ENCODE results near the gene UNC93B1.

The UNC93B1 gene

DNA sequence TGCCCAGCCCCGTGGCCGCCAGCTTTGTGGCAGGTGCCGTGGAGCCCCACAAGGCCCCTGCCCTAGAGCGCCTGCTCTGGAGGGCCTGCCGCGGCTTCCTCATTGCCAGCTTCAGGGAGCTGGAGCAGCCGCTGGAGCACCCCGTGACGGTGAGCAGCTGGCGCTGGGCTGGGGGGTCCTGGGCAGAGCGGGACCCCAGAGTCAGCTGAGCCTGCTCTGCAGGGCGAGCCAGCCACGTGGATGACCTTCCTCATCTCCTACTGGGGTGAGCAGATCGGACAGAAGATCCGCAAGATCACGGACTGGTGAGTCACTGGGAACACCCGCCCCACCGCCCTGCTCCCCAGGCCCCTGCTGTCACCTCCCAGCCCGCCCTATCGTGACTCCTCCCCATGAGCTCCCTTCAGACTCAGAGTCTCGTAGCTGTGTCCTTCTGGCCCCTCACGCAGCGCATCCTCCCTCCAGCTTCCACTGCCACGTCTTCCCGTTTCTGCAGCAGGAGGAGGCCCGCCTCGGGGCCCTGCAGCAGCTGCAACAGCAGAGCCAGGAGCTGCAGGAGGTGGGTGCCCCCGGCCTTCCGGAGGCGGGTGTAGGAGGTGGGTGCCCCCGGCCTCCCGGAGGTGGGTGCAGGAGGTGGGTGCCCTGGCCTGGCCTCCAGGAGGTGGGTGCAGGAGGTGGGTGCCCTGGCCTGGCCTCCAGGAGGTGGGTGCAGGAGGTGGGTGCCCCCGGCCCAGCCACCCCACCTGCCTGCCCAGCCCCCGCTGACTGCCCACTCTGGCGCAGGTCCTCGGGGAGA, 39.6 kb upstream of the UNC93B1 start:
- Histone ChIP-seq H3K27me3 (ENCODE audit: insufficient read depth, low read length) (no peaks in the 10 kb centered on the region), H2AFZ (ENCODE audit: low read depth, low read length) (no peak overlapping the region), H3K36me3 (ENCODE audit: insufficient read depth, low read length) (no peaks in the 10 kb centered on the region), H3K9me3 (ENCODE audit: low read length) (no peaks in the 10 kb centered on the region), H3K4me3 (ENCODE audit: low read length) (no peak overlapping the region), H3K4me1 (ENCODE audit: insufficient read depth, low read length) (peaks cover 16% of the 10 kb centered on the region)

DNA sequence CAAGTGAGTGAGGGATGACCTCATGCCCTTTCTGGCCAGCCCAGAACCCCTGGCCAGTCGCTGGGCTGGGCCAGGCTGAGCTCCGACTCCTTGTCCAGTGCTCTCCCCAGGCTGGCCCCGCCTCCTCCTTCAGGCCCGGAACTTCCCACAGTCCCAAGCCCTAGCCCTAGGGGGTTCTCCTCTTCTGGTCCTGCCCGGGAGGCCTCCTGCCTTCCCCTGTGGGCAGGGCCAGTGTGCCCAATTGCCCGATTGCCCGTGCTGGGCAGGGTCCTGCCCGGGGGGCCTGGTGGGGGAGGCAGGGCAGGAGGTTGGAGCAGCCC, 39.1 kb upstream of the UNC93B1 start:
- H3K9me3 ChIP-seq (ENCODE audit: low read length), result no peaks in the 10 kb centered on the region
- H3K27me3 ChIP-seq (ENCODE audit: insufficient read depth, low read length), result no peaks in the 10 kb centered on the region
- no peaks in the 10 kb centered on the region for H3K36me3 ChIP-seq (ENCODE audit: insufficient read depth, low read length)
- H3K4me1 ChIP-seq (ENCODE audit: insufficient read depth, low read length), result peaks cover 16% of the 10 kb centered on the region
- no peak overlapping the region for H3K4me3 ChIP-seq (ENCODE audit: low read length)
- H2AFZ ChIP-seq (ENCODE audit: low read depth, low read length), result no peak overlapping the region

DNA sequence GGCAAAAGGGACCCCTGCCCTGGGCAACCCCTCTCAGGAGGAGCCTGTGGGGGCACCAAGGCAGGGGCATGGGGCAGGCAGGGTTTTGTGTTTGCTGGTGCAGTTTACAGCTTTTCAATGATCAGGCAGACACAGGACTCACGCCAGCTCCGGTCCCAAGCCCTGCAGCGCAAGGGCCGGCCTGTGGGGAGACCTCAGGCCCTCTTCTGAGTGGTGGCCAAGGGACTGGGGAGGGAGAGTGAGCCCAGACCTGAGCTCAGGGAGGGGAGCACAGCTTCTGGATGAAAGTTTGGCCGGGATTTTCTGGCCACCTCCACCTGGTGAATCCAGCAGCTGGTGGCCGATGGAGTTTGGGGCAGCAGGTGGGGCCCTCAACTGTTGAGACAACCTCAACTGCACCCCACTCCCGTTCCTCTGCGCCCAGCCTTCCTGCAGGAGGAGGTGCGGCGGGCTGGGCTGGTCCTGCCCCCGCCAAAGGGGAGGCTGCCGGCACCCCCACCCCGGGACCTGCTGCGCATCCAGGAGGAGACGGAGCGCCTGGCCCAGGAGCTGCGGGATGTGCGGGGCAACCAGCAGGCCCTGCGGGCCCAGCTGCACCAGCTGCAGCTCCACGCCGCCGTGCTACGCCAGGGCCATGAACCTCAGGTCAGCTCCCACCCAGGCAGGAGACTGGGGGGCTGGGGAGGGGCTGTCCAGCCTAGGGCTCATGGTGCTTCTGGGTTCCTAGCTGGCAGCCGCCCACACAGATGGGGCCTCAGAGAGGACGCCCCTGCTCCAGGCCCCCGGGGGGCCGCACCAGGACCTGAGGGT, 38.5 kb upstream of the UNC93B1 start:
- peaks cover 16% of the 10 kb centered on the region for H3K4me1 ChIP-seq (ENCODE audit: insufficient read depth, low read length)
- H3K36me3 ChIP-seq (ENCODE audit: insufficient read depth, low read length), result no peaks in the 10 kb centered on the region
- H2AFZ ChIP-seq (ENCODE audit: low read depth, low read length), result no peak overlapping the region
- no peak overlapping the region for H3K4me3 ChIP-seq (ENCODE audit: low read length)
- no peaks in the 10 kb centered on the region for H3K27me3 ChIP-seq (ENCODE audit: insufficient read depth, low read length)
- H3K9me3 ChIP-seq (ENCODE audit: low read length), result no peaks in the 10 kb centered on the region

DNA sequence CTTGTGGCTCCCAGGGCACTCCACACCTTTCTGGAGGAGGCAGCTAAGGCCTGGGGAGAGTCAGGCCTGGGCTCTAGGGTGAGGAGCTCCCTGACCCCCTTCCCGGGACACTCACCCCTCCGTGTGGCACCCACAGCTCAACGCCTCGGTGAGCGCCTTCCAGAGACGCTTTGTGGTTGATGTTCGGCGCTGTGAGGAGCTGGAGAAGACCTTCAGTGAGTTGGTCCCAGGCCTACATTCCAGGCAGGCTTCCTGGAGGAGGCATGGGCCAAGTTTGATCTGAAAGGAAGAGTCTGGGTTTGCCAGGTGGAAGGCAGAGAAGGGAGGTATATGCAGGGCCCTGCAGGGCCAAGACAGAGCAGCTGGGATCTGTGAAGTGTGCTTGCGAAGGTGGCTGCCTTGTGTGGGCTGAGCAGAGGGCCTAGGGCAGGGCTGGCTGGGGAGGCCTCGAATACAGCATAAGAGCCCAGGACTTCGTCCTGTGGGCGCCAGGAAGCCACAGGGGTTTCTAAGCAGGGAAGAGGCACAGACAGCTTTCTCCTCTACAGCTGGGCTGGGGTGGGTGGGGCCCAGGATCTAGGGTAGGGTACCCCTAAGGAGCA, 37.8 kb upstream of the UNC93B1 start:
- no peak overlapping the region for H2AFZ ChIP-seq (ENCODE audit: low read depth, low read length)
- no peaks in the 10 kb centered on the region for H3K36me3 ChIP-seq (ENCODE audit: insufficient read depth, low read length)
- no peaks in the 10 kb centered on the region for H3K27me3 ChIP-seq (ENCODE audit: insufficient read depth, low read length)
- H3K9me3 ChIP-seq (ENCODE audit: low read length), result no peaks in the 10 kb centered on the region
- H3K4me1 ChIP-seq (ENCODE audit: insufficient read depth, low read length), result peaks cover 16% of the 10 kb centered on the region
- H3K4me3 ChIP-seq (ENCODE audit: low read length), result no peak overlapping the region

DNA sequence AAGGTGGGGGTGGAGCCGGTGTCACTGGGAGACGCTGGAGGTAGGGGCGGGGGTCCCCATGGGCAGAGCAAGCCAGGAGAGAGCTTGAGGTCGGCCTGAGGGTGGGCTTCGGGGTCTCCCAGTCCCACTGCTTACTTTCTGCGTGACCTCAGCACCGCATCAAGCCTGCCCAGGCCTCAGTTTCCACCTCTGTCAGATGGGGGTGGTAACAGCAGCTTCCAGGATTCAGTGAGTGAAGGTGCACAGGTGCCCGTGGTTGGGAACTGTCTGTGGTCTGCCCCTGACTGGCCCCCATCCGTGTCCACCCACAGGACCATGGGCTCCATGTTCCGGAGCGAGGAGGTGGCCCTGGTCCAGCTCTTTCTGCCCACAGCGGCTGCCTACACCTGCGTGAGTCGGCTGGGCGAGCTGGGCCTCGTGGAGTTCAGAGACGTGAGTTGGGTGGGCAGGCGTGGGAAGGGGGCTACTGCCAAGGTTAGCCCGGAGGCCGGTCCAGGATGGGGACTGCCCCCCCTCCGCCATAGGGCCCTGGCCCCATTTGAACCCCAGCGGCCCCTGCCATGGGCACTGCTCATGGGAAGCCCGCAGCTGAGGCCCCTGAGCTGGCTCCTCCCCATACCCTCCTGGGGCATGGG, 37.2 kb upstream of the UNC93B1 start:
- Histone ChIP-seq H3K4me3 (ENCODE audit: low read length) (no peak overlapping the region), H3K27me3 (ENCODE audit: insufficient read depth, low read length) (no peaks in the 10 kb centered on the region), H3K36me3 (ENCODE audit: insufficient read depth, low read length) (no peaks in the 10 kb centered on the region), H3K9me3 (ENCODE audit: low read length) (no peaks in the 10 kb centered on the region), H2AFZ (ENCODE audit: low read depth, low read length) (no peak overlapping the region), H3K4me1 (ENCODE audit: insufficient read depth, low read length) (peaks cover 16% of the 10 kb centered on the region)

DNA sequence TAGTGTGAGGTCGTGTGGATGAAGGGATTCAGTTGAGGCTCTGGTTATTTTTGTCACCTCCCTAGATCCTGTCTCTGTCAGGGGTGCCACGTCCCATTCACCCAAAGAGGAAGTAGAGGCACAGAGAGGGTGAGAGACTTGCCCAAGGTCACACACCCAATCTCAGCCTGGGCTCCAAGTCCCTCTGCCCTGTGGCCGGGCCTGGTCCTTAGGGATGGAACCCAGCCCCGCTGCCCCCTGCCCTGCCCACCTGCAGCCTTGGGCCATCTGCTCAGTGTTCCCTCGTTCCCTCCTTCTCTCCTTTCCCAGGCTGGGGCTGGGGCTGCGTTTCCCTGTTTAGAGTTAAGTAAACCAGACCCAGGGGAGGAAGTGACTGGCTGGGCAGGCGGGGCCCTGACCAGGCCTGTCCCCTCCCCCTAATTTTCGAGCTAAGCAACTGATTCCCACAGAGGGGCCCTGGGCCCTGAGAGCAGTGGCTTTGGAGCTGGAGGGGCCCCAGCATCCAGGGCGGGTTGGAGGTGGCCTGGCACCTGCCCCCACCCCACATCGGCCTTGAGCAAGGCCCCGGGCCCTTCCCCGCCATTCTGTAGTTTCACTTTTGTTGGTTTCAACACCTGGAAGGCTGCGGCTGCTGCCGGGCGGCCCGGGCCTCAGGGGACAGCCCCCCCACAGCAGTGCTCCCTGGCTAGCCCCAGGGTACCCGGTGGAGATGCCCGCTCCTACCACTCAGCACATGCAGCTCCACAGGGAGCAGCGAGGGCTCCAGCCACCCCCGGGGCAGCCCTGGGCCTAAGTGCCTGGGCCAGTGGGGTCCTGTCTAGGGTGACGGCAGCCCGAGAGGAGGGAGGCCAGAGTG, 36.4 kb upstream of the UNC93B1 start:
- Histone ChIP-seq H3K27me3 (ENCODE audit: insufficient read depth, low read length) (no peaks in the 10 kb centered on the region), H3K36me3 (ENCODE audit: insufficient read depth, low read length) (peaks cover 3% of the 10 kb centered on the region), H3K4me3 (ENCODE audit: low read length) (no peak overlapping the region), H3K4me1 (ENCODE audit: insufficient read depth, low read length) (peaks cover 16% of the 10 kb centered on the region), H2AFZ (ENCODE audit: low read depth, low read length) (no peak overlapping the region), H3K9me3 (ENCODE audit: low read length) (no peaks in the 10 kb centered on the region)

DNA sequence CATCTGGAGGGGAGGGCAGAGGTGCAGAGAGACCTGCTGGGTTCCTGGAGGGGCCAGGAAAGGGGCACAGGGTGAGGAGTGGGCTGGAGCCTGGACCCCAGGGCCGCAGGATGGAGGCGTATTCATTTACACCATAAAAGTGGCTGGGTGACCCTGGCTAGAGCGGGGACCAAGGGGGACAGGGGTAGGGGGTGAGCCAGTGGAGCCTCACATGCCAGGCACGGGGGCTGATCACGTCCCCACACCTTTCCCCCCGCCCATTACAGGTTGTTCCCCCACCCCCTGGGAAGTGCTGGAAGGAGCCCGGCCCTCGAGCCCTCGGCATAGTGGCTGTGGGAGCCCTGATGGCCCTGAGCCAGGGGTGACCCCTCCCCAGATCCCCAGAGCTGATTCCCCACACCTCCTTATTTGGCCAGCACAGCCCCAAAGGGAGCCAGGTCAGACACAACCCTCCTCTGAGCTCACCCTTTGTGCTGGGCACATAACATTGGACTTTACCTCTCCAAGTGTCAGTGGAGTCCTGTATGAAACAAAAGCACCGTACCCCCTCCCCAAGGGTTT, 35.7 kb upstream of the UNC93B1 start:
- no peak overlapping the region for H3K4me3 ChIP-seq (ENCODE audit: low read length)
- H3K9me3 ChIP-seq (ENCODE audit: low read length), result no peaks in the 10 kb centered on the region
- peaks cover 16% of the 10 kb centered on the region for H3K4me1 ChIP-seq (ENCODE audit: insufficient read depth, low read length)
- H3K36me3 ChIP-seq (ENCODE audit: insufficient read depth, low read length), result peaks cover 4% of the 10 kb centered on the region
- H3K27me3 ChIP-seq (ENCODE audit: insufficient read depth, low read length), result no peaks in the 10 kb centered on the region
- no peak overlapping the region for H2AFZ ChIP-seq (ENCODE audit: low read depth, low read length)

DNA sequence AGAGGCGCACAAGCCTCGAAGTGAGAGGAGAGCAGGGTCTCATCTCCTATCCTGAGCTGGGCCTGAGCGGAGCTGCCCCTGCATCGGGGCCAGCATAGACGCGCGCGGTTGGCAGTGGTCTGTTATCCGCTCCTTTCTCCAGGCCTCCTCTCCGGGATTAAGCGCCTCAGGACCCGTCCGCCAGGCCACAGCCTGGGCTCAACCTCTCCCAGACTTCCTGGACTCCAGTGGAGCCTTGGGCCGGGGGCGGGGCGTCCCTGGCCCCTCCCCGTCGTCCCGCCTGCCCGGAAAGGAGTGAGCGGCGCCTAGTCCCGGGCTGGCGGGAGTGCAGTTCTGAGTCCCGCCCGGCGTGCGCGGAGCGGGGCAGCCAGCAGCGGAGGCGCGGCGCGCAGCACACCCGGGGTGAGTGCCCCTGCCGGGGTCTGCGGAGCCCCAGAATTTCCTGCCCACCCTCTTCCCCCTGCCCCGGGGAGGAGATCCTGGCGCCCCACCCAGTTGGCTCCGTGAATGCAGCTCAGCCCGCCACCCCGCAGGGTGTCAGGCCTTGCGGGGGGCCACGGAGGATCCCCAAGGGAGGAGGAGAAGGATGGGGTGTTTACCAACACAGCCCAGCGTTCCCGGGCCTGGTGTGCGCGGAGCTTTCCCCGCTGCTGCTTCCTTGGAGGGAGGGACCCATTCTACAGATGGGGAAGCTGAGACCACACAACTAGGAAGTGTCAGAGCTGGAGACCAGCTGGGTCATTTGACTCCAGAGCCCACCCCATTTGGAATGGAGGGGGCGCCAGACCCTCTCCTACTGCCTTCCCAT, 35.0 kb upstream of the UNC93B1 start, which contains the start of gene TCIRG1:
Gene TCIRG1 (plus strand): TSS at position 308 of the 808 bp plus-strand sequence. CDS start 2,247 bp downstream, outside the sequence.
- Histone ChIP-seq H3K9me3 (ENCODE audit: low read length) (no peaks in the 10 kb centered on the region), H3K27me3 (ENCODE audit: insufficient read depth, low read length) (no peaks in the 10 kb centered on the region), H3K4me3 (ENCODE audit: low read length) (no peak within 1 kb of the TSS), H3K36me3 (ENCODE audit: insufficient read depth, low read length) (peaks cover 9% of the 10 kb centered on the region), H3K4me1 (ENCODE audit: insufficient read depth, low read length) (peaks cover 14% of the 10 kb centered on the region), H2AFZ (ENCODE audit: low read depth, low read length) (no peak within 1 kb of the TSS)

DNA sequence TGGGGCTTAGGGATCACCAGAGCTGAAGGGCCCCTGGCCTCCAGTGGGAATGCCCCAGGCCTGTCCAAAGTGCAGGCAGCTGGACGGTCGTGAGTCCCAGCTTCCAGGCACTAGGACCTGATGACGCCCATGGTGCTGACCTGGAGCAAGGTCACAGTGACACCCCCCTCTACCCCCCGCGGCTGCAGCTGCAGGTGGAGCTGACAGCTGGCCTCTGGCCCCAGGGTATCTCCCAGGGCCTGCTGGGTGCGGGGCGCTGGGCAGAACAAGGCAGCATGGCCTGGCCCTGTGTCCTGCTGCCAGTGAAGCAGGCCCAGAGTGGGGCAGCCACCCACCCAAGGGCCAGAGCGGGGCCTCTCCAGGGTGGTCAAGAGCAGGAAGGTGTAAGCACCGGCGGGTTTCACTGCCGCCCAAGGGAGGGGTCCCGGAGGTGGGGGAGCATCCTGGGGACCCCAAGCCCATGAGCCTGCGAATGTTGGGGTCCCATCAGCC, 34.4 kb upstream of the UNC93B1 start:
- H3K4me3 ChIP-seq (ENCODE audit: low read length), result no peak overlapping the region
- H2AFZ ChIP-seq (ENCODE audit: low read depth, low read length), result no peak overlapping the region
- H3K27me3 ChIP-seq (ENCODE audit: insufficient read depth, low read length), result no peaks in the 10 kb centered on the region
- no peaks in the 10 kb centered on the region for H3K9me3 ChIP-seq (ENCODE audit: low read length)
- peaks cover 14% of the 10 kb centered on the region for H3K36me3 ChIP-seq (ENCODE audit: insufficient read depth, low read length)
- peaks cover 14% of the 10 kb centered on the region for H3K4me1 ChIP-seq (ENCODE audit: insufficient read depth, low read length)

DNA sequence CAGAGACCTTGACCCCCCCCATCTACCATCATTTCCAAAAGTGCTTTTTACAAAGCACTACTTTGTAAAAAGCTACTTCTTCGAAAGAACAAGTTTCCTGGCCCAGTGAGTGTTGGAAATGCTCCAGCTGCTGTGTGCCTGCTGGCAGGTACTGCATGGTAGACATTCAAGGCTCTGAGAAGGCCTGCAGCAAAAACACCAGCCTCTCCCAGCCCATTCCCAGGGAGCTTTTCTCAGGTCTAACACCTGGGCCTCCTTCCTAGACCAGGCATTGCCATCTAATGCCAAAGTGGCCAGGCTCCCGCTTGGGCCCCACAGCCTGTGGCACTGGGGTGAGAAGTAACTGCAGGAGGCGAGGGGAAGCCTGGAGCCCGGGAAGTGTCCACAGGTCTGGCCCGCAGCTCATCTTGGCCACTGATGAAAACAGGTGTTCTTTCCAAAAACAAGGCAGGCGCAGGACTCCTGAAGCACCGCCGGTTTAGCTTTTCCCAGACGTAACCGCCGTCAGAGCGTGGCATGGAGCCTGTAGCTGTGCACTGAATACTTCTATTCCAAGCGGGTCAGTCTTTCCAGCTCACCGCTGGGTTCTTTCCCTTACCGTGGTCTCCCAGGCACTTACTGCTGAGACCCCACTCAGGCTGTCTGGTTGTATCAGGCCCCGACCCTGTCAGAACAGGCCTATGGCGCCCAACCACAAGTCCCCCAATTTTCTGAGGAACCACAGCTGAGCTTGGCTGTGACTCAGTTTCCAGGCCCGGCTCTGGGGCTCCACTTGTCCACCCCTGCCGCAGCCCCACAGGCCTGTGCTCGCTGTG, 33.7 kb upstream of the UNC93B1 start:
- Histone ChIP-seq H3K36me3 (ENCODE audit: insufficient read depth, low read length) (peaks cover 21% of the 10 kb centered on the region), H3K4me1 (ENCODE audit: insufficient read depth, low read length) (peaks cover 9% of the 10 kb centered on the region), H3K4me3 (ENCODE audit: low read length) (no peak overlapping the region), H2AFZ (ENCODE audit: low read depth, low read length) (no peak overlapping the region), H3K27me3 (ENCODE audit: insufficient read depth, low read length) (no peaks in the 10 kb centered on the region), H3K9me3 (ENCODE audit: low read length) (no peaks in the 10 kb centered on the region)

DNA sequence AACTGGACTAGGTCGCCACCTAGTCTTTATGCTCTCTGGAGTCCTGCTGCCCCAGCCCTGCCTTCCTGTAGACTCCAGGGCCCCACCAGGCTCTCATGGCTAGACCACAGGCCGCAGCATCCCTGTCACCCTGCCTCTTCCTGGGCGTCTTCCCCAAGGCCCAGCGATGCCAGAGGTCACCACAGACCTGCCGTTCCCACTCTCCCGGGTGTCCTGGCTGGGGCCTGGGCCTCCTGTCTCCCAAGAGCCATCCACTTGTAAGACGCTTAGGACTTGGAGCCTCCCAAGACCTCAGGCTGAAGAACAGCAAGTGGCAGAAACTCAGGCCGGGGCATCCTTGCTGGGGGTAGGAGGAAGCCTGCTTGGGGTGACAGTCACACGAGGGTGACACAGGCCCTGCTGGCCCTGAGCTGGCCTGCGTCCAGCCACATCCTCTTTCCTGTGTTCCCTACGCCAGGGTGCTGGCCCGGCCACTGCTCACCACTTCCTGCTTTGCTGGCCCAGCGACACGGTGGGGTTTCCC, 32.9 kb upstream of the UNC93B1 start:
- Histone ChIP-seq H2AFZ (ENCODE audit: low read depth, low read length) (no peak overlapping the region), H3K9me3 (ENCODE audit: low read length) (no peaks in the 10 kb centered on the region), H3K4me1 (ENCODE audit: insufficient read depth, low read length) (peaks cover 10% of the 10 kb centered on the region), H3K36me3 (ENCODE audit: insufficient read depth, low read length) (peaks cover 21% of the 10 kb centered on the region), H3K4me3 (ENCODE audit: low read length) (no peak overlapping the region), H3K27me3 (ENCODE audit: insufficient read depth, low read length) (no peaks in the 10 kb centered on the region)

Data from neuron (in vitro differentiated cells).